ENCODE measurements around the gene EFCAB6. TPM values are rescaled to one million over a fixed set of nuclear protein-coding genes. Genes with fewer than 3 reads are reported as not detected.

EFCAB6 gene
- total and polyA plus RNA-seq, 10 donors = 0.07 to 2.8 (median 0.78) TPM

DNA sequence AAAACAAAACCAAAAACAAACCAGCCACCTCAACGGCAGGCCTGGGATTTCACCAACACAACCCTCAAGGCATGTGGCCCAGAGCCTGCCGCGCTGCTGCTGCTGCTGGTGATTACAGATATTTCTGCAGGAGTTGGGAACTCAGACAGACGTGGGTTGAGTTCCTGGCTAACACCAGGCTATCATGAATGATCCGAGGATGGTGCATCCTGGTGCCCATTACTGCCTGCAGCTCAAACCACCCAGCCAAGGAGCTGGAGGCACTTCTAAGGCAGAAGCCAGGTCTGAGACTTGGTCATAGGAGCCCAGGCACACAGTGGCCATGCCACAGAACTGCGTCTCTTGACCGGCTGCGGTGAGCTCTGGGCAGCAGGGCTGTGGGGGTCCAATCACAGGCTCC lies 248.5 kb downstream of the EFCAB6 start:
- no peak for TF ChIP-seq POLR2AphosphoS5 (IDR thresholded peaks at IDR 0.05)
- TF ChIP-seq, protein P1, sequence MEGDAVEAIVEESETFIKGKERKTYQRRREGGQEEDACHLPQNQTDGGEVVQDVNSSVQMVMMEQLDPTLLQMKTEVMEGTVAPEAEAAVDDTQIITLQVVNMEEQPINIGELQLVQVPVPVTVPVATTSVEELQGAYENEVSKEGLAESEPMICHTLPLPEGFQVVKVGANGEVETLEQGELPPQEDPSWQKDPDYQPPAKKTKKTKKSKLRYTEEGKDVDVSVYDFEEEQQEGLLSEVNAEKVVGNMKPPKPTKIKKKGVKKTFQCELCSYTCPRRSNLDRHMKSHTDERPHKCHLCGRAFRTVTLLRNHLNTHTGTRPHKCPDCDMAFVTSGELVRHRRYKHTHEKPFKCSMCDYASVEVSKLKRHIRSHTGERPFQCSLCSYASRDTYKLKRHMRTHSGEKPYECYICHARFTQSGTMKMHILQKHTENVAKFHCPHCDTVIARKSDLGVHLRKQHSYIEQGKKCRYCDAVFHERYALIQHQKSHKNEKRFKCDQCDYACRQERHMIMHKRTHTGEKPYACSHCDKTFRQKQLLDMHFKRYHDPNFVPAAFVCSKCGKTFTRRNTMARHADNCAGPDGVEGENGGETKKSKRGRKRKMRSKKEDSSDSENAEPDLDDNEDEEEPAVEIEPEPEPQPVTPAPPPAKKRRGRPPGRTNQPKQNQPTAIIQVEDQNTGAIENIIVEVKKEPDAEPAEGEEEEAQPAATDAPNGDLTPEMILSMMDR (IDR thresholded peaks at IDR 0.05 in 8 of 11, conservative IDR thresholded peaks at IDR 0.05 in 3 of 11) = no peak
- no peak overlapping the region for H3K4me3 ChIP-seq
- H3K27ac ChIP-seq = no peak overlapping the region
- WGBS, 5 donors = 88 to 97% (median 92%) methylated on average over 4 to 8 of the region's 8 CpGs
- DNase-seq = no peak
- peaks cover 0 to 26% (median 0%) of the 10 kb centered on the region in 7 donors for H3K27me3 ChIP-seq (replicated peaks in 1 of 7)
- H3K36me3 ChIP-seq = no peaks in the 10 kb centered on the region
- H3K4me1 ChIP-seq = no peaks in the 10 kb centered on the region
- peaks cover 0 to 15% (median 2%) of the 10 kb centered on the region in 8 donors for H3K9me3 ChIP-seq
- intact Hi-C loops (cut with DNase I; ENCODE audit: low total_unique reads) = no loop called here

DNA sequence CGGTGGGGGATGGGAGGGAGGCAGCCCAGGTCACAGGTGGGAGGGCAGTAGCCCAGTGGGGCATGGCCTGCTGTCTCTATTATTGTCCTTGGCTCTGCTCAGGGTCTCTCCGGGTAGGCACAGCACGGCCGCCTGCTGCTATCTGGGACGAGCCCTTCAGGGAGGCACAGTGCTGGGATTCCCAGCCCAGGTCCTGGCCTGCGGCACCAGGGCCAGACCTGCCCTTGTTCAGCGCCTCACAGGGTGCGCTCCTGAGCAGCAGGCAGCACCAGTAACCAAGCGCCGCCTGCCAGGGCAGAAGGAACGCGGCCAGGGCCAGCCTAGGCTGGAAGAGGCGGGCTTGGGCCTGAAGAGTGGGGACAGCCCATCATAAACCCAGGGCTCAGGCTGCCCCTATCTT lies 249.3 kb downstream of the EFCAB6 start:
- H3K9me3 ChIP-seq = peaks cover 0 to 22% (median 8%) of the 10 kb centered on the region in 8 donors
- no peak overlapping the region for H3K27ac ChIP-seq
- H3K4me1 ChIP-seq = no peaks in the 10 kb centered on the region
- H3K36me3 ChIP-seq = no peaks in the 10 kb centered on the region
- H3K4me3 ChIP-seq = no peak overlapping the region
- 87 to 96% (median 89%) methylated on average over 10 to 13 of the region's 13 CpGs for WGBS, 5 donors
- intact Hi-C loops (cut with DNase I; ENCODE audit: low total_unique reads) = no loop called here
- H3K27me3 ChIP-seq (replicated peaks in 1 of 7) = peaks cover 0 to 26% (median 0%) of the 10 kb centered on the region in 7 donors
- DNase-seq = no peak
- TF ChIP-seq, protein P1 (IDR thresholded peaks at IDR 0.05 in 8 of 11, conservative IDR thresholded peaks at IDR 0.05 in 3 of 11) = no peak
- no peak for TF ChIP-seq POLR2A (IDR thresholded peaks at IDR 0.05)
- TF ChIP-seq POLR2AphosphoS5 (IDR thresholded peaks at IDR 0.05) = no peak

DNA sequence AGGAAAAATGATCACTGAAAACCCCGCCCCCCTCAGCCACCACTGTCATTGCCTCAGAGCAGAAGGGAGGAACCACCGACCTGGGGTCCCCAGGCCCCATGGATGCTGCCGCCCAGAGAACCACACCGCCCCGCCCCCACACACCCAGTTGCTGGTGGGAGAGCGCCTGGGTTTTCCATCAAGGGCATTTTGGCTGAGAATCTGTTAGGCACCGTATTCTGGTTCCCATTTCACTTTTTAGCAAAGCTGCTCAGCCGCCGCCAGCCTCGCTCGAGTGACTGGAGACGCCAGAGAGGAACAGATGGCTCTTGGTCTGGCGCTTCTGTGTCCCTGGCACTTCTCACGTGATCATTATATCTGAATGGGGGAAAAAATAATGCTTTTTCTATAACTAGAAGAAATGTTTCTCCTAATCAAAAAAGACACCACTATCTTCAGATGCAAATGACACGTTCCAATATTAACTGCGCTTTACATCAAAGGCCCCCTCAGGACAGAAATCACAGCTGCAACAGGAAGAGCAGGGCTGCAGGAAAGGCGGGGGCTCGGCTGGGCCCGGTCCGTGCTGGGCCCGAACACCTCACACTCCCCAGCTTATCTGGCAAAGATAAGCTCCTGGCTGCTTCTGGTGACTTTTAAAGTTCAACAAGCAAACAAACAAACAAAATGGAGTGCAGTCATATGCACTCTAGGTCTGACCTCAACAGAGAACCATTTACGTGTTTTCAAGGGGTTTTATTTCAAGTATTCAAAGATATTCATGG lies 250.5 kb downstream of the EFCAB6 start:
- WGBS, 5 donors = 50 to 65% (median 60%) methylated on average over 22 of the region's 22 CpGs
- TF ChIP-seq, protein P1 (IDR thresholded peaks at IDR 0.05 in 8 of 11, conservative IDR thresholded peaks at IDR 0.05 in 3 of 11) = no peak
- no peak for TF ChIP-seq POLR2A (IDR thresholded peaks at IDR 0.05)
- TF ChIP-seq POLR2AphosphoS5 (IDR thresholded peaks at IDR 0.05) = no peak
- intact Hi-C loops (cut with DNase I; ENCODE audit: low total_unique reads) = no loop called here
- H3K27ac ChIP-seq = no peak overlapping the region
- peaks cover 0 to 26% (median 0%) of the 10 kb centered on the region in 7 donors for H3K27me3 ChIP-seq (replicated peaks in 1 of 7)
- no peaks in the 10 kb centered on the region for H3K36me3 ChIP-seq
- peaks cover 0 to 30% (median 15%) of the 10 kb centered on the region in 8 donors for H3K9me3 ChIP-seq
- no peak for DNase-seq
- H3K4me1 ChIP-seq = no peaks in the 10 kb centered on the region
- H3K4me3 ChIP-seq = no peak overlapping the region

DNA sequence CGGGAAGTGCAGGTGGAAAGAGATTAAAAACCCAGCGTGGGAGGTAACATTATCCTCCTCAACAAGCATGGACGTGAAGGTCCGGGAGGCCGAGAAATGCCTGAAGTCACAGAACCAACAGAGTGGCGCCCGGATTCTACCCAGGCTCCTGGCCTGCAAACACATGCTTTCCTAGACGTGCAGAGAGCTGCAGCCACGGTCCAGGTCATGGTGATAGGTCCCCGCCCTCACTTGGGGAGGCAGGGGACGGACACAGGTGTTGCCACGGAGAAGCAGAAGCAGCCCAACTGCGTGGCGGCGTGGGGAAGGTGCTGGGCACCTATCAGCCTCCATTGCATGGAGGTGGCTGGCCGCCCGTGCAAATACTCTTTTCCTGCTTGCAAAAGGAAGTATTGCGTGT lies 251.5 kb downstream of the EFCAB6 start:
- TF ChIP-seq POLR2AphosphoS5 (IDR thresholded peaks at IDR 0.05) (no peak), POLR2A (IDR thresholded peaks at IDR 0.05) (no peak)
- TF ChIP-seq, protein P1 (IDR thresholded peaks at IDR 0.05 in 8 of 11, conservative IDR thresholded peaks at IDR 0.05 in 3 of 11) = no peak
- WGBS, 5 donors = 83 to 90% (median 87%) methylated on average over 18 of the region's 18 CpGs
- Histone ChIP-seq H3K27me3 (replicated peaks in 1 of 7) (peaks cover 0 to 26% (median 0%) of the 10 kb centered on the region in 7 donors), H3K4me3 (no peak overlapping the region), H3K4me1 (no peaks in the 10 kb centered on the region), H3K36me3 (no peaks in the 10 kb centered on the region), H3K9me3 (peaks cover 0 to 30% (median 15%) of the 10 kb centered on the region in 8 donors), H3K27ac (no peak overlapping the region)
- intact Hi-C loops (cut with DNase I; ENCODE audit: low total_unique reads) = no loop called here
- no peak for DNase-seq
